ENCODE data around the gene RCCD1.
"Not testable (repeated sequence)": the region's sequence is repeated elsewhere in the genome, so short reads cannot be mapped to it uniquely, and the experiment has no call there.

Gene RCCD1

GRCh38 chr15:90954712-90955623 is at the start of gene RCCD1:
Gene RCCD1, plus strand, starts transcription at chr15:90954884. Its CDS starts 1,851 bp downstream, at chr15:90956735.
- peak; percentile 96 for DNase-seq (ENCODE audit: low read depth)
- H3K4me3 ChIP-seq (ENCODE audit: low read length) = peak within 1 kb of the TSS; percentile 90
- TF ChIP-seq CTCF (IDR thresholded peaks at IDR 0.05; ENCODE audit: insufficient read depth, low read depth, low read length, missing control alignments) = no peak

GRCh38 chr15:90905306-90906180 is 49.1 kb upstream of the RCCD1 start:
- DNase-seq (ENCODE audit: low read depth) = no peak
- no peak overlapping the region for H3K4me3 ChIP-seq (ENCODE audit: low read length)
- no peak for TF ChIP-seq CTCF (IDR thresholded peaks at IDR 0.05; ENCODE audit: insufficient read depth, low read depth, low read length, missing control alignments)

GRCh38 chr15:90906181-90906849 is 48.4 kb upstream of the RCCD1 start:
- TF ChIP-seq CTCF (IDR thresholded peaks at IDR 0.05; ENCODE audit: insufficient read depth, low read depth, low read length, missing control alignments) = no peak
- DNase-seq (ENCODE audit: low read depth) = no peak
- no peak overlapping the region for H3K4me3 ChIP-seq (ENCODE audit: low read length)

- DNase-seq (ENCODE audit: low read depth) = no peak
- TF ChIP-seq CTCF (IDR thresholded peaks at IDR 0.05; ENCODE audit: insufficient read depth, low read depth, low read length, missing control alignments) = no peak
- H3K4me3 ChIP-seq (ENCODE audit: low read length) = no peak overlapping the region
Observed at GRCh38 chr15:90907051-90907660, 47.5 kb upstream of the RCCD1 start.

GRCh38 chr15:90907838-90908507 is 46.7 kb upstream of the RCCD1 start:
- no peak overlapping the region for H3K4me3 ChIP-seq (ENCODE audit: low read length)
- TF ChIP-seq CTCF (IDR thresholded peaks at IDR 0.05; ENCODE audit: insufficient read depth, low read depth, low read length, missing control alignments) = no peak
- DNase-seq (ENCODE audit: low read depth) = no peak

- not testable (repeated sequence) for H3K4me3 ChIP-seq (ENCODE audit: low read length); DNase-seq (ENCODE audit: low read depth)
Observed at GRCh38 chr15:90909449-90909848, 45.2 kb upstream of the RCCD1 start.

Data from epithelial cell of esophagus (primary cell).